Hematopoietic multipotent progenitor cell treated with erythropoietin and hydrocortisone succinate and interleukin-3 and kit ligand, for 17 days (in vitro differentiated cells): ENCODE measurements around the gene UBE2H.

Experiments used
- DNase-seq: peaks from one replicate; pipeline ENCODE4 v3.0.0-alpha.2; 2015; ENCODE audit warnings: low spot score

UBE2H gene

DNA sequence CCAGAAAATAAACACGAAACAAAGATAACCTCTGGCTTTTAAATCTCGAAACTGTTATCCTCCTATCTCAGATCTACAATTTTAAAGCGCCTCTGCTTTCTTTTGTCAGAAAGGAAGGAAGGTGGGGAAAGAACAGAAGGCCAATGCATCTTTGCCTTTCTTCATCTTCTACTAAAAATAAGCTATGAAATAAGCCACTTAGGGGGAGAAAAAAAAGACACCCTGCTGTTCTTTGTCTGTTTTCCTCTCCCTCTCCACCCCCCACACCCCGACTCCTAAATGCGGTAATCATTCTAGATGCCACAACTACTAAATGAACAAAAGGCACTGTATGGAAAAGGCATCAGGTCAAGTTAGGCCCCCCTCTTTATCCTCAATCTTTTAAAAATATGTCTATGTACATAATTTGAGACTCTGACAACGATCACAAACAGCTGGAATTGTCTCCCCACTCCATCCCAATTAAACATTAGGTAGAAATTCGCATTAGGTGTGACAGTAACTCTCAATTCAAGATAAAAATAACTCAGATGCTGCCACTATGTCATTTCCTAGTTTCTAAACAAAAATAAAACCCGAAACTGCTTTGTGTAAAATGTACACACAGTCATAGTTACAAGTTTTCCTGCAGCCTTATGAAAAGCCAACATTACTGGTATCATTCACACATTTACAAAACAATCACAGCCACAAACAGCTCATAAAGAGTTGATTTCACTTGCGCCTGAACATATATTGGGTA, 2.4 kb downstream of the UBE2H start:
- peak; percentile 55 for DNase-seq

GRCh38 chr7:129949292-129950133, 3.2 kb downstream of the UBE2H start:
- no peak for DNase-seq

DNA sequence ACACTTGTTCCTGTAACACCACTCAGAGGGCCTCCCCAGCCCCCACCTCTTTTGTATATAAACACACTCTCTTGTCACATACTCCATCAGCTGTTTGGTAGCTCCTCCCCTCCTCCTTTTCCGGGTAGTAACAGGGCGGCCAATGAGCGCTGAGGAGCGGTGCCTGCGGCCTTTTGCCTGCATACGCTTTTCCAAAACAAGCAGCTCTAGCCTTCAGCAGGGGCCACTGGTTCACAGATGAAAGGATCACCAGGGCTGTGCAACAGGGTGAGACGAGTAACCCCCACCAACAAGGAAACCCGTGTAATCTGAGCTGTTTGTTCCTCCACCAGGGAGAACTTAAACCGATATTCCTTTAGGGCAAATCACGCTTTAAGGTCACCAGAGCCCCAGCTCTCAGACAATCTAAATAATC, 3.9 kb downstream of the UBE2H start:
- peak; percentile 90 for DNase-seq

GRCh38 chr7:129948338-129948737, 4.4 kb downstream of the UBE2H start:
- DNase-seq: no peak

DNA sequence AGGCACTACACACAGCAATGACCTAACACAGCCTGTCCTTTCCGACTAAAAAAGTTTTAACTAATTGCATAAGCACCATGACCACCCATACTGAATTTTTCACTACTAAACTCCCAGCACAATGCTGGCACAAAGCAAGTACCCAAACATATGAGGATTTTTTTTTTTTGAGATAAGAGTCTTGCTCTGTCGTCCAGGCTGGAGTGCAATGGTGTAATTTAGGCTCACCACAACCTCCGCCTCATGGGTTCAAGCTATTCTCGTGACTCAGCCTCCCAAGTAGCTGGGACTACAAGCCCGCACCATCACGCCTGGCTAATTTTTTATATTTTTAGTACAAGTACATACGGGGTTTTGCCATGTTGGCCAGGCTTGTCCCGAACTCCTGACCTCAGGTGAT, 5.1 kb downstream of the UBE2H start:
- DNase-seq: no peak

DNA sequence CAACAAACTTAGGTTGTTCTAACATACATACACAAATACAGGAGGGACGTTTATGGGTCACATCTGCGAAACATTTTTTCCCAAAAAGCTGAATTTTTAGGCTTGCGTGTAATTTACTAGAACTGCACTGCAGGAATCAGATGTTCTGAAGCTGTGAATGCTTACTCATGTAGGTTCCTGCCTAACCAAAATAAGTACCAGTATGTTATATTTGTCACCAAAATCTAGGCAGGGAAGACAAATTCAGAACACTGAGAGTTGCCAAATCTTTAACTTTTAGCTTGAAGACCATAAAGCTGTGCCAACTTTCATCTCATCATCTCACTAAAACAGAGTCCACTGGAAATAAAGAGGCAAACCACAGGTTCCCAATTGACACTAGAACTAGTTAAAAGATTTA, 5.7 kb downstream of the UBE2H start:
- peak; percentile 59 for DNase-seq

DNA sequence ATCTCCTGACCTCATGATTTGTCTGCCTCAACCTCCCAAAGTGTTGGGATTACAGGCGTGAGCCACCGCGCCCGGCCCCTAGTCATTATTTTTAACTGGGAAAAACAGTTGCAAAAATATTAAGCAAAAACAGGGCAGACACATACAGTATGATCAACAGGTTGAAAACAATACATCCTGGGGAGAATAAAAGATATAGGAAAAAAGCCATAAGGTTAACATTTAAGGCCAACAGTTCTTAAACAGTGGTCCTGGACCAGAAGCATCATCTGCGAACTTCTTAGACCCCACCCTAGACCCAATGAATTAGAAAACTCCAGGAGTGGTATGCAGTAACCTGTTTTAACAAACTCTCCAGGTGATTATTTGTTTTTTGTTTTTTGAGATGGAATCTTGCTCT, 6.5 kb downstream of the UBE2H start:
- no peak for DNase-seq

GRCh38 chr7:129943352-129943751, 9.4 kb downstream of the UBE2H start:
- DNase-seq: no peak

GRCh38 chr7:129940329-129940728, 12.4 kb downstream of the UBE2H start:
- DNase-seq: no peak

DNA sequence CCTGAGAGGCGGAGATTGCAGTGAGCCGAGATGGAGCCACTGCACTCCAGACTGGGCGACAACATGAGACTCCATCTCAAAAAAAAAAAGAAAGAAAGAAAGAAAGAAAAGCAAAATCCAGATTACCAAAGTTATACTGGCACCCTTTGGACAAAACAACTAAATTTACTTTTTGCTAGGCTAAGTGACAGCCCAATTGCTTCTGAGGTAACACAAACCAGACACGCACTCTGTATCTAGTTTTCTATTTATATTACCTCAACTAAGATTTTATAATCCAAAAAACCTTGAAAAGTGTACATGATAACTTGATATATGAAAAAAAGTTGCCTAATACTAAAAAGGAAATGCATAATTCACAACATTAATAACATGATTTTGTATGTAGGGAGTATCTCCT, 12.9 kb downstream of the UBE2H start:
- DNase-seq: no peak

DNA sequence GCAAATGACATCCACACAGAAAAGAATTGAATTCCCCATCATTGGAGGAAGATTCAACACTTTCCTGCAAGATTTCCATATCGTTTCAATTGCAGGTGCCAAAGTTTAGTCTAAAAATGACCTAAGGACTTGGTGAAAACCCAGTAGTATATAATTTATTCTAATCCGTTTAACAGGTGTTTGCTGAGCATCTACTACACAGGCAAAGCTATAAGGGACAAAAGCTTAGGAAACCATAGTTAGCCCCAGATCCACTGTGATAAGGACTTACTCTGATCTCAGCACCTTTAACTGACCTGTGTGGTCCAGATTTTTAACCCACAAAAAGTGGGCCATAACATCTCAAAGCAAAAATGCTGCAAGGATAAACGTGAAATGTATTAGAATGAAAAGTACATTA, 19.1 kb downstream of the UBE2H start:
- no peak for DNase-seq

- DNase-seq: no peak
Measured at GRCh38 chr7:129926618-129927017, 26.1 kb downstream of the UBE2H start.

DNA sequence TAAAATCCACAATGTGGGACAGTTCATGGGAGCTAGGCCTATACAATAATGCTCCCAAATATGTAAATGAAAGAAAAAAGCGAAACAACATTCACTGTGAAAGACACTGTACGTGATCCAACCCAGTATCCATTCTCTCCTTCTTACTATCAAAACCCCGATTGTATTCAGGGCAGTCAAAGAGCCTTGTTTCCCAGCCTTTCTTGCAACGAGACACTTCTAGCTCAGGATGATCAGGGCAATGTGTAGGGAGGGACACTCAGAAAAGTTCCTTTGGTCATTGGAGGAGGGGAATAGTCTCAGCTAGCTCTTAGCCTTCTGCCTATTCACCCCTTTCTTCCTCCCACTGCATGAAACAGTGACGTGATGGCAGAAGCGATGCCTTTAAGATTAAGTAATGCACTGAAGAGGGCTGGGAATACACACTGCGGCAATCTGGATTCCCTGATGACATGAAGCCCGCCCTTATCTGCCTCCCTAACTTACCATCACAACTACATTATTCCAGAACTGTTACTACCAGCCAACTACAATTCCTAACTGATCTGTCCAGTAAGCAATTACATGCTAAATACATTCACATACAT, 27.3 kb downstream of the UBE2H start:
- no peak for DNase-seq

GRCh38 chr7:129924602-129925001, 28.2 kb downstream of the UBE2H start:
- no peak for DNase-seq

DNA sequence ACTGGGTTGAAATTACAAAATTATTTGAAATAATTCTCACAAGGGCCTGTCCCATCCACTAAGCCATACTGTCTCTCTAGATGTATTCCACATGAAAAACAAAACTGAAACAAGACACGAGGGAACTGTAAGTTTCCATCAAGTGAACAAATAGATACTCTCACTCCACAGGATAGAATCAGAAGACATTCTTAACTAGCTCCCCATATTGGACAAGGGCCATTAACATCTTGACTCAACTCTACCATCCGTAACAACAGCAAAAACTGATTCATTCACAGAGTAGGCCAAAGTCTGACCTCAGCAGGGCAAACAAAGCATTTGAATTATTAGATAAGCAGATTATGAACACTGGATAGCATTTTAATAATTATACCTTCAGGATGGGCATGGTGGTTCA, 29.1 kb downstream of the UBE2H start:
- DNase-seq: no peak

DNA sequence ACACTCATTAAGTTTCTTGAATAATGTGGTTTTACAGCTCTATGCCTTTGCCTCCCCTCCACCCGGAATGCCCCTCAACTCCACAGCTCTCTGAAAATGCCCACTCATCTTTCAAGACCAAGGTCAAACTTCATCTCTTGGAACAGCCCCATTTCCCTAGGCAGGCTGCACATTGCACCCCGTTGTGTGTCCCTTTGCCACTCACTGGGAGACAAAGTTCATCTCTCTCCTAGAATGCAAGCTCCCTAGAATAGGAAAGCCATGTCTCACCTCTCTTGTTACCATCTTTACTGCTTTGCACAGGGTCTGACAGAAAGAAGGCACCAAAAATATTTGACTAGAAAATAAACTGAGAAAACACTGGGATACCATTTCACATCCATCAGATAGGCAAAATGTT, 33.3 kb downstream of the UBE2H start:
- DNase-seq: no peak

DNA sequence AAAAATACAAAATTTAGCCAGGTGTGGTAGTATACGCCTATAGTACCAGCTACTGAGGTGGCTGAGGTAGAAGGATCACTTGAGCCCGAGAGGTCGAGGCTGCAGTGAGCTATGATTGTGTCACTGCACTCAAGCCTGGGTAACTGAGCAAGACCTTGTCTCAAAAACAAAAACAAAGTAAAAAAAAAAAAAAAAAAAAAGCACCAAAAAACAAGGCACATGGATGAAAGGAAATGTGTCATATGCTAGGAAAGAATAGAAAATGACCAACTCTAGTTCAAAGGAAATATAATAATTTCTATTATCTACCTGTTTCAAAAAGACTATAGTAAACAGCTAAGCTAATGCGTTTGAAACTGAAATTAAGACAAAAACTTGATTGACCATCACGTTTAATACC, 33.8 kb downstream of the UBE2H start:
- DNase-seq: no peak

DNA sequence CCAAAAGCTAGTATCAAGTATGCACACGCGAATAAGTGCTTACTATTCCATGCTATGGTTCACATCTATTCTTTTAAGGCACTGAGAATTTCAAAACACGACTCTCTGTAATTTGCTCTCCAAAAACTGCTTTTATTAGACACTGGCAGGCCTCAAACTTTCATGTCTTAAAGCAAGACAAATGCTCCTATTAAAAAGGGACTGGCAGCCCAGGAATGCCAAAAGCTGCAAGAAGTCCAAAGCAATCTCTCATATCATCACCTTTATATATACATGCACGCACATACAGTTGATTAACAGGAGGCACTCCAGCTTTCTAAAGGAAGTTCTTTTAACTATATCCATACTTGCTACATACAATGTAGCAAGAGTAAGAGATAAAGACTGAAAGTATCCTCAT, 34.8 kb downstream of the UBE2H start:
- DNase-seq: no peak

- no peak for DNase-seq
Measured at GRCh38 chr7:129914536-129915272, 38.1 kb downstream of the UBE2H start.

DNA sequence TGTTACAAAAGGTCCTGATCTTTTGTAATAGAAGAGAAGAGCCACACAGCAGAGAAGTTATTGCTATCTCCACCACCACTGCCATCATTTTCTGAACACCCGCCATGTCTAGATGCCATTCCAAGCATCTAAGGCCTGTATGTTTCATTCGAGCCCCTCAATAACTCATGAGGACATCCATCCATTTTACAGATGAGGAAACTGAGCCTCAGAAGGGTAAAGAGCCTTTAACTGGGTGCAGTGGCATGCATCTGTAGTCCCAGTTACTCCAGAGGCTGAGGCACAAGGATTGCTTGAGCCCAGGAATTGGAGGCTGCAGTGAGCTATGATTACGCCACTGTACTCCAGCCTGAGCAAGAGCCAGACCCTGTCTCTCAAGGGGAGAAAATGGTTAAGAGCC, 39.3 kb downstream of the UBE2H start:
- no peak for DNase-seq

DNA sequence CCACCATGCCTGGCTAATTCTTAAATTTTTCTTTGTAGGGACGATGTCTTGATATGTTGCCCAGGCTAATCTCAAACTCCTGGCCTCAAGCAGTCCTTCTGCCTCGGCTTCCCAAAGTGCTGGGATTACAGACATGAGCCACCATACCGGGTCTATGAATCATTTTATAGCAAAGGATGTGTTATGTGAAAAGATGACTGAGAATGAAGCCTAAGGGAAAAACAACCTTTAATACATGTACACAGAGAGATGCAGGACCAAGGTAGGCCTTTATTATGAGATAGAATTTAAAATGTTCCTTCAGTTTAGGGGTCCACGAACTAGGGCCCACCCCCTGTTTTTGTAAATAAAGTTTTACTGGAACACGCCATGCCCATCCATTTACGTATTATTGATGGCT, 41.0 kb downstream of the UBE2H start:
- DNase-seq: no peak

- DNase-seq: no peak
Measured at GRCh38 chr7:129909669-129910068, 43.1 kb downstream of the UBE2H start.

DNA sequence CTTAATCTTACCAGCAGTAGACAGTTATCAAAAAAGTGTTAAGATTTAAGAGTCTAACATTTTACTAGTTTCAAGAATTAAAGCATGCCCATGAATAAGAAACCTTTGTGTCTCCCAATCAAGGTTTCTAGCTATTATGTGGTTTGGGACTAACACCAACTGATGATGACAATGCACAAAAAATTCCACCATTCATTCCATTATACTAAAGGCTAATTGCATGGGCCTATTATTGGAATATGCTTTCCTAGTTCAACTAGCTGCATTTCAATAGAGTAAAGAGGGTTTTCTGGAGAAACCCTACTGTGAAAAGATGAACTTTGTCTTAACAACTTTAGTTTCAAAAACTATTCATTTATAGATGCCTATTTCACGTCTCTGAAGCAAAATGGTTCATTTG, 44.6 kb downstream of the UBE2H start:
- no peak for DNase-seq
